ENCODE results near the gene OTOP2. TPM values are rescaled to one million over a fixed set of nuclear protein-coding genes. Genes with fewer than 3 reads are reported as not detected.

OTOP2 gene
- total RNA-seq, 4 donors from 2014 or later: 3.4 to 99.1 (median 62.6) TPM

- Histone ChIP-seq H3K4me3 (no peak overlapping the region), H3K9me3 (no peaks in the 10 kb centered on the region), H3K27ac (no peak overlapping the region), H3K4me1 (no peaks in the 10 kb centered on the region), H3K27me3 (peaks cover 30% of the 10 kb centered on the region), H3K36me3 (no peaks in the 10 kb centered on the region)
- TF ChIP-seq POLR2A (IDR thresholded peaks at IDR 0.05) (no peak), CTCF (IDR thresholded peaks at IDR 0.05) (no peak), POLR2AphosphoS5 (IDR thresholded peaks at IDR 0.05) (no peak), EP300 (IDR thresholded peaks at IDR 0.05; ENCODE audit: low read depth) (no peak)
- DNase-seq: no peak
- intact Hi-C loops (cut with DNase I; ENCODE audit: low total_unique reads): loop anchor here (1.0 kb wide), 1 partner anchor 30 kb away; no protein-coding TSS in a partner anchor
- in situ Hi-C loops (cut with MboI; ENCODE audit: low pct_ligation_motif_present in 1 of 4, low pct_unique_long_range_greater_than_20kb in 1 of 4, low sequenced_read_pairs in 3 of 4): no loop called here
- 88 to 91% methylated on average over 7 to 13 of the region's 13 CpGs for WGBS, 2 donors (ENCODE audit: low coverage in 1 of 2)
Observed at GRCh38 chr17:74916136-74916850, 7.8 kb upstream of the OTOP2 start.

DNA sequence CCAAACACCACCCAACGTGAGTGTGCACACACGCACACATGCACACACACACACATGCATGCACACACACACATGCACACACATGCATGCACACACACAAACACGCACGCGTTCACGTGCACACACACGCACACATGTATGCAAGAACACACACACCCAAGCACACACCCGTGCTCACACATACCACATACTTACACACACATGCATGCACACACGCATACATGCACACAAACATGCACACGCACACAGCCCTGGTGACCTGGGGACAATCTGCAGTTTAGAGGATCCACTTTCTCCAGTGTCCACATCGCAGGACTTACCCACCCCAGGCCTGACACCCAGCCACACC lies 7.2 kb upstream of the OTOP2 start:
- Histone ChIP-seq H3K9me3 (no peaks in the 10 kb centered on the region), H3K27ac (no peak overlapping the region), H3K4me3 (no peak overlapping the region), H3K36me3 (no peaks in the 10 kb centered on the region), H3K4me1 (no peaks in the 10 kb centered on the region), H3K27me3 (peaks cover 36% of the 10 kb centered on the region)
- in situ Hi-C loops (cut with MboI; ENCODE audit: low pct_ligation_motif_present in 1 of 4, low pct_unique_long_range_greater_than_20kb in 1 of 4, low sequenced_read_pairs in 3 of 4) (no loop called here), intact Hi-C loops (cut with DNase I; ENCODE audit: low total_unique reads) (loop anchor here (1.0 kb wide), 1 partner anchor 29 kb away; no protein-coding TSS in a partner anchor)
- no peak for DNase-seq
- TF ChIP-seq CTCF (IDR thresholded peaks at IDR 0.05): no peak
- no peak for TF ChIP-seq EP300 (IDR thresholded peaks at IDR 0.05; ENCODE audit: low read depth)
- TF ChIP-seq POLR2AphosphoS5 (IDR thresholded peaks at IDR 0.05): no peak
- TF ChIP-seq POLR2A (IDR thresholded peaks at IDR 0.05): no peak
- WGBS, 2 donors (ENCODE audit: low coverage in 1 of 2): 87 to 91% methylated on average over 9 to 11 of the region's 11 CpGs

DNA sequence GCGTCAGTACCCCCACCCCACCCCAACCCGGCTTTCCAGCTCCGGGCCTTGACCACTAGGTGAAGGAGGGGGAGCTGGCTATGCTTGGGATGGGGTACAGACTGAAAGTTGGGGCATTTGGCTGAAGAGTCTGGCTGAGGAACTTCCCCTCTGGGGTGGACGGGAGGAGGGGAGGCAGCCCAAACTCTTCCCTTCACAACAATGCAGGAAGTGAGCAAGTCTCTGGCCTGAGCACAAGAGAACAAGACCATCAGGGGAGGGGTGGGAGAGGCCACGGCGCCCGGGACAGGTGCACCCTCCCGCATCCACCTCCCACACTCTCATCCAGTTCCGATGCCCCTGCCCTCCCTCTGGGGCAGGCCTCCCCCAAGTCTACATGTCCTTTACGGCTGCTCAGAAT lies 6.6 kb upstream of the OTOP2 start:
- H3K4me1 ChIP-seq: no peaks in the 10 kb centered on the region
- no peaks in the 10 kb centered on the region for H3K36me3 ChIP-seq
- no peak overlapping the region for H3K4me3 ChIP-seq
- 49% methylated on average over 10 of the region's 10 CpGs; no CpG with 5 or more reads in 1 of the 2 donors for WGBS, 2 donors (ENCODE audit: low coverage in 1 of 2)
- no peak for DNase-seq
- H3K27ac ChIP-seq: no peak overlapping the region
- intact Hi-C loops (cut with DNase I; ENCODE audit: low total_unique reads) (no loop called here), in situ Hi-C loops (cut with MboI; ENCODE audit: low pct_ligation_motif_present in 1 of 4, low pct_unique_long_range_greater_than_20kb in 1 of 4, low sequenced_read_pairs in 3 of 4) (no loop called here)
- H3K27me3 ChIP-seq: peaks cover 42% of the 10 kb centered on the region
- no peak for TF ChIP-seq CTCF (IDR thresholded peaks at IDR 0.05)
- no peak for TF ChIP-seq POLR2A (IDR thresholded peaks at IDR 0.05)
- H3K9me3 ChIP-seq: no peaks in the 10 kb centered on the region

GRCh38 chr17:74918906-74919305 lies 5.2 kb upstream of the OTOP2 start:
- in situ Hi-C loops (cut with MboI; ENCODE audit: low pct_ligation_motif_present in 1 of 4, low pct_unique_long_range_greater_than_20kb in 1 of 4, low sequenced_read_pairs in 3 of 4) (no loop called here), intact Hi-C loops (cut with DNase I; ENCODE audit: low total_unique reads) (no loop called here)
- no peak overlapping the region for H3K4me3 ChIP-seq
- DNase-seq: no peak
- H3K9me3 ChIP-seq: no peaks in the 10 kb centered on the region
- WGBS, 2 donors (ENCODE audit: low coverage in 1 of 2): 92% methylated on average over 5 of the region's 5 CpGs; no CpG with 5 or more reads in 1 of the 2 donors
- peaks cover 7 to 13% (median 11%) of the 10 kb centered on the region in 4 donors for H3K4me1 ChIP-seq
- no peaks in the 10 kb centered on the region for H3K36me3 ChIP-seq
- H3K27me3 ChIP-seq: peaks cover 57% of the 10 kb centered on the region
- TF ChIP-seq CTCF (IDR thresholded peaks at IDR 0.05): no peak
- TF ChIP-seq EP300 (IDR thresholded peaks at IDR 0.05; ENCODE audit: low read depth): no peak
- no peak for TF ChIP-seq POLR2A (IDR thresholded peaks at IDR 0.05)
- no peak overlapping the region for H3K27ac ChIP-seq

All from transverse colon (tissue), 4 donors.